Suprapubic skin (tissue), 4 donors: ENCODE results near the gene TMEM101.
"Not testable (repeated sequence)": the region's sequence is repeated elsewhere in the genome, so short reads cannot be mapped to it uniquely, and the experiment has no call there.

Experiments
- CTCF ChIP-seq, 2 donors: fragments of 200-600 bp in 1 of 2; fragments of 450-650 bp in 1 of 2; sonication (generic) in 1 of 2; IDR thresholded peaks; one replicate each; pipeline ENCODE4 v1.5.1; 2016 to 2019; ENCODE audit warnings: antibody characterized with exemption in 2 of 2, mild to moderate bottlenecking in 1 of 2, moderate library complexity in 1 of 2
- EP300 ChIP-seq: sonication (generic); formaldehyde crosslinking; IDR thresholded peaks from one replicate; pipeline ENCODE4 v1.6.1; 2017; ENCODE audit warnings: antibody characterized with exemption
- POLR2A ChIP-seq, 2 donors: fragments of 450-650 bp; IDR thresholded peaks; one replicate each; pipeline ENCODE4 v1.6.1; 2017; ENCODE audit warnings: antibody characterized with exemption in 2 of 2, mild to moderate bottlenecking in 2 of 2, moderate library complexity in 2 of 2
- POLR2AphosphoS5 ChIP-seq, 3 donors: sonication (generic); formaldehyde crosslinking; IDR thresholded peaks; one replicate each; pipeline ENCODE4 v1.6.1; 2017; ENCODE audit warnings: antibody characterized with exemption in 3 of 3

- not testable (repeated sequence) for TF ChIP-seq POLR2A (IDR thresholded peaks at IDR 0.05); POLR2AphosphoS5 (IDR thresholded peaks at IDR 0.05); CTCF (IDR thresholded peaks at IDR 0.05); EP300
These were observed 53.5 kb downstream of the TMEM101 start for GRCh38 chr17:43961292-43961691.
